ENCODE data around the gene ZNF219. TPM values are rescaled to one million over a fixed set of nuclear protein-coding genes. Genes with fewer than 3 reads are reported as not detected.
A peak's percentile ranks its signal among the peaks of the same experiment; 100 is the strongest.

Gene ZNF219
- total and polyA plus RNA-seq, 2 of the 13 experiments (the other 11 are each of a cell fraction or from before 2014, with no cell fraction given), result 34.5 to 36.6 TPM

DNA sequence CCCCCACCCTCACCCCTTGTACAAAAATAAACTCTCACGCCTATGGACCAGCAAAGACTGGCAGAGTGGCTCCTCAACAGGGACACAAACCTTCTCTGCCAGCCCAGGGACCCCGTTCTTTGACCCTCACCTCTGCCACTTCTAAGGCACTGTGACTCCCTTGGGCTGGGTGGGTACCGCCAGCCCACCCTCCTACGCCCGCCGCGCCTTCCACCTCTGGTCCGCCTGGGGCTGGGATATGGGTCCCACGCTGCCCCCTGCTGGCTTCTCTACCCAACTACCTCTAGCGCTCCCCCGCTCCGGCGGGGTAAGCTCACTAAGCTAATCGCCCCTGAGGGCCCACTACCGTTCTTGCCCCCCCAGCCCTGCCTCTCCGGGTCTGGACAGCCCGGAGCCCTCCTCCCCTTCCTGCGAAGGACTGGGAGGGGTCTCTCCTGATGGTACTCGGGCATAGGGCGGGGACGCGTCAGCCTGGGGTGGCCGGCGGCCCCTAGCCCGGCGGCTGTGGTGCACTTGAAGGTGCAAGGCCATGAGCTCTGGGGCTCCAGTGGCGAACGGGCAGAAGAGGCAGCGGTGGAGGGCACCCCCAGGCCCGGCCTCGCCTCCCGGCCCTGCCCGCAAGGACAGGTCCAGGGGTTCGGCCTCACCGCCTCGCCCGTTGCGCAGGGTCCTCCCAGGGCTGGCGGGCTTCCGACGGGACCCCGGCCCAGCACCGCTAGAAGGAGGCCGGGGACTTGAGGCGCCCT lies 8.1 kb downstream of the ZNF219 start (continued):
- no peak for TF ChIP-seq MEIS1 (CRISPR knock-in tag; IDR thresholded peaks at IDR 0.05; ENCODE audit: borderline replicate concordance)
- no peak for TF ChIP-seq JUNB (CRISPR knock-in tag; IDR thresholded peaks at IDR 0.05; ENCODE audit: borderline replicate concordance)
- TF ChIP-seq ZNF841 (CRISPR knock-in tag; IDR thresholded peaks at IDR 0.05; ENCODE audit: borderline replicate concordance), result no peak
- TF ChIP-seq, protein P1, sequence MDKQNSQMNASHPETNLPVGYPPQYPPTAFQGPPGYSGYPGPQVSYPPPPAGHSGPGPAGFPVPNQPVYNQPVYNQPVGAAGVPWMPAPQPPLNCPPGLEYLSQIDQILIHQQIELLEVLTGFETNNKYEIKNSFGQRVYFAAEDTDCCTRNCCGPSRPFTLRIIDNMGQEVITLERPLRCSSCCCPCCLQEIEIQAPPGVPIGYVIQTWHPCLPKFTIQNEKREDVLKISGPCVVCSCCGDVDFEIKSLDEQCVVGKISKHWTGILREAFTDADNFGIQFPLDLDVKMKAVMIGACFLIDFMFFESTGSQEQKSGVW (CRISPR knock-in tag; IDR thresholded peaks at IDR 0.05; ENCODE audit: borderline replicate concordance), result no peak
- TF ChIP-seq ZNF850 (CRISPR knock-in tag; conservative IDR thresholded peaks at IDR 0.05), result no peak
- no peak for TF ChIP-seq PHF21A (CRISPR knock-in tag; IDR thresholded peaks at IDR 0.05)
- TF ChIP-seq, protein P2, sequence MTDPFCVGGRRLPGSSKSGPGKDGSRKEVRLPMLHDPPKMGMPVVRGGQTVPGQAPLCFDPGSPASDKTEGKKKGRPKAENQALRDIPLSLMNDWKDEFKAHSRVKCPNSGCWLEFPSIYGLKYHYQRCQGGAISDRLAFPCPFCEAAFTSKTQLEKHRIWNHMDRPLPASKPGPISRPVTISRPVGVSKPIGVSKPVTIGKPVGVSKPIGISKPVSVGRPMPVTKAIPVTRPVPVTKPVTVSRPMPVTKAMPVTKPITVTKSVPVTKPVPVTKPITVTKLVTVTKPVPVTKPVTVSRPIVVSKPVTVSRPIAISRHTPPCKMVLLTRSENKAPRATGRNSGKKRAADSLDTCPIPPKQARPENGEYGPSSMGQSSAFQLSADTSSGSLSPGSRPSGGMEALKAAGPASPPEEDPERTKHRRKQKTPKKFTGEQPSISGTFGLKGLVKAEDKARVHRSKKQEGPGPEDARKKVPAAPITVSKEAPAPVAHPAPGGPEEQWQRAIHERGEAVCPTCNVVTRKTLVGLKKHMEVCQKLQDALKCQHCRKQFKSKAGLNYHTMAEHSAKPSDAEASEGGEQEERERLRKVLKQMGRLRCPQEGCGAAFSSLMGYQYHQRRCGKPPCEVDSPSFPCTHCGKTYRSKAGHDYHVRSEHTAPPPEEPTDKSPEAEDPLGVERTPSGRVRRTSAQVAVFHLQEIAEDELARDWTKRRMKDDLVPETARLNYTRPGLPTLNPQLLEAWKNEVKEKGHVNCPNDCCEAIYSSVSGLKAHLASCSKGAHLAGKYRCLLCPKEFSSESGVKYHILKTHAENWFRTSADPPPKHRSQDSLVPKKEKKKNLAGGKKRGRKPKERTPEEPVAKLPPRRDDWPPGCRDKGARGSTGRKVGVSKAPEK (CRISPR knock-in tag; IDR thresholded peaks at IDR 0.05; ENCODE audit: borderline replicate concordance), result no peak
- TF ChIP-seq ZKSCAN5 (CRISPR knock-in tag; IDR thresholded peaks at IDR 0.05), result no peak
- TF ChIP-seq, protein P3, sequence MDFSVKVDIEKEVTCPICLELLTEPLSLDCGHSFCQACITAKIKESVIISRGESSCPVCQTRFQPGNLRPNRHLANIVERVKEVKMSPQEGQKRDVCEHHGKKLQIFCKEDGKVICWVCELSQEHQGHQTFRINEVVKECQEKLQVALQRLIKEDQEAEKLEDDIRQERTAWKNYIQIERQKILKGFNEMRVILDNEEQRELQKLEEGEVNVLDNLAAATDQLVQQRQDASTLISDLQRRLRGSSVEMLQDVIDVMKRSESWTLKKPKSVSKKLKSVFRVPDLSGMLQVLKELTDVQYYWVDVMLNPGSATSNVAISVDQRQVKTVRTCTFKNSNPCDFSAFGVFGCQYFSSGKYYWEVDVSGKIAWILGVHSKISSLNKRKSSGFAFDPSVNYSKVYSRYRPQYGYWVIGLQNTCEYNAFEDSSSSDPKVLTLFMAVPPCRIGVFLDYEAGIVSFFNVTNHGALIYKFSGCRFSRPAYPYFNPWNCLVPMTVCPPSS (IDR thresholded peaks at IDR 0.05), result no peak
- TF ChIP-seq HCFC1 (IDR thresholded peaks at IDR 0.05; ENCODE audit: low read depth, low read length), result no peak
- no peak for TF ChIP-seq ZNF747 (CRISPR knock-in tag; IDR thresholded peaks at IDR 0.05; ENCODE audit: borderline replicate concordance)
- no peak for TF ChIP-seq ZNF577 (CRISPR knock-in tag; IDR thresholded peaks at IDR 0.05; ENCODE audit: borderline replicate concordance, low read depth)
- TF ChIP-seq, protein P4, sequence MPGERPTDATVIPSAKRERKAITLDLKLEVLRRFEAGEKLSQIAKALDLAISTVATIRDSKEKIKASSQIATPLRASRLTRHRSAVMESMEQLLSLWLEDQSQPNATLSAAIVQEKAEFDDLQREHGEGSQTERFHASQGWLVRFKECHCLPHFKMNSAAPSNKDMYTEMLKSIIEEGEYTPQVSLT (CRISPR knock-in tag; IDR thresholded peaks at IDR 0.05; ENCODE audit: borderline replicate concordance, low read depth), result no peak
- TF ChIP-seq SYNCRIP (IDR thresholded peaks at IDR 0.05; ENCODE audit: insufficient read depth, low read depth, low read length), result no peak
- TF ChIP-seq BRD4 (CRISPR knock-in tag; IDR thresholded peaks at IDR 0.05), result no peak
- no peak for TF ChIP-seq TBX3 (IDR thresholded peaks at IDR 0.05; ENCODE audit: borderline replicate concordance)
- no peak for TF ChIP-seq KDM1A (CRISPR knock-in tag; IDR thresholded peaks at IDR 0.05)
- TF ChIP-seq ZNF615 (CRISPR knock-in tag; IDR thresholded peaks at IDR 0.05; ENCODE audit: borderline replicate concordance), result no peak
- TF ChIP-seq KLF13 (CRISPR knock-in tag; IDR thresholded peaks at IDR 0.05), result no peak
- no peak for TF ChIP-seq ZNF468 (CRISPR knock-in tag; IDR thresholded peaks at IDR 0.05)
- no peak for TF ChIP-seq PAF1 (CRISPR knock-in tag; IDR thresholded peaks at IDR 0.05)
- TF ChIP-seq RBM39 (IDR thresholded peaks at IDR 0.05; ENCODE audit: low read depth, low read length, poor library complexity, severe bottlenecking), result peak; percentile 42
- 0 out of 2 replicates have a peak, but pooled peaks have one; percentile 63 for TF ChIP-seq HOXA9 (CRISPR knock-in tag; IDR thresholded peaks at IDR 0.05; ENCODE audit: borderline replicate concordance)
- TF ChIP-seq TCF7L2 (IDR thresholded peaks at IDR 0.05; ENCODE audit: low read depth, low read length), result no peak

All from HepG2 (cell line).